Right cardiac atrium (tissue), 5 donors: Measurements from ENCODE around the gene MRAS. TPM values are rescaled to one million over a fixed set of nuclear protein-coding genes. Genes with fewer than 3 reads are reported as not detected.

Experiments used
- ATAC-seq, 2 donors: fragments of 200-7000 bp; cut with Tn5 transposase; one replicate each; pipeline versions ENCODE4 v1.8.0 to v1.9.1; 2020; ENCODE audit warnings: moderate library complexity in 2 of 2, mild to moderate bottlenecking in 1 of 2
- DNase-seq, 3 donors: peaks; one replicate each; pipeline ENCODE4 v3.0.0-alpha.2; 2020
- H3K27ac ChIP-seq: one replicate; pipeline ENCODE4 v1.5.1; 2013; ENCODE audit warnings: mild to moderate bottlenecking, low read length, control low read depth, moderate library complexity
- H3K27me3 ChIP-seq: one replicate; pipeline ENCODE4 v1.6.1; 2013; ENCODE audit not compliant: control insufficient read depth, insufficient read depth
- H3K4me1 ChIP-seq: one replicate; pipeline ENCODE4 v1.6.1; 2013; ENCODE audit warnings: low read length; ENCODE audit not compliant: control insufficient read depth, insufficient read depth
- H3K4me3 ChIP-seq: one replicate; pipeline ENCODE4 v1.5.1; 2013; ENCODE audit warnings: low read length, control low read depth
- H3K9me3 ChIP-seq: one replicate; pipeline ENCODE4 v1.6.1; 2013; ENCODE audit warnings: low read length; ENCODE audit not compliant: control insufficient read depth
- WGBS: extraction: QIAGEN DNeasy Blood & Tissue Kit; methylation state at CpG from one replicate; pipeline ENCODE4 v1.1.7; 2013; 5-methylcytosine and 5-hydroxymethylcytosine counted together
- intact Hi-C, 4 donors: fragments of 100-400 bp; cut with DNase I; formaldehyde crosslinking; loops; one replicate each; pipeline versions ENCODE4 v1.11.0 to v1.14.0; 2022 to 2023
- long read RNA-seq, 4 donors: library from polyadenylated mRNA; unstranded; transcript quantifications; one replicate each; pipeline ENCODE4 v2.0.0, GENCODE V29; 2020 to 2021
- polyA plus RNA-seq: library from polyadenylated mRNA; stranded (reverse); fragments of 200-250 nt; gene quantifications from one replicate; pipeline ENCODE4 v1.2.3, GENCODE V29; 2013
- total RNA-seq, 4 donors: library from RNA; stranded (reverse); fragmentation: NEBNext Ultra II Directional; extraction: Animal tissue kit (Norgen Biotek cat#: 25700); gene quantifications; one replicate each; pipeline ENCODE4 v1.2.1, GENCODE V29; 2021
- donor health status: healthy with polysubstance abuse.
- donor health status: DM: no; HTN: yes; CAD: no.
- donor health status: DM: no; HTN: no; CAD: no.
- donor health status: DM: no; HTN: yes; CAD: no; lungs with severe emphysema.
- donor health status: DM: yes; HTN: yes; CAD: no.

The MRAS gene
- total RNA-seq (100 to 1,000 TPM; 244 to 374 (median 303) TPM), polyA plus RNA-seq (184 TPM)
- long read RNA-seq, donor 1, full-length matches to known transcripts, result 182 of 533 reads
- long read RNA-seq, donor 1, partial matches to known transcripts, result 66 of 533 reads
- long read RNA-seq, donor 1, other reads (novel, unspliced or antisense), result 285 of 533 reads
- long read RNA-seq, donor 2, full-length matches to known transcripts, result 155 of 310 reads
- long read RNA-seq, donor 2, partial matches to known transcripts, result 13 of 310 reads
- long read RNA-seq, donor 2, other reads (novel, unspliced or antisense), result 142 of 310 reads
- long read RNA-seq, donor 3, full-length matches to known transcripts, result 155 of 845 reads
- long read RNA-seq, donor 3, partial matches to known transcripts, result 36 of 845 reads
- long read RNA-seq, donor 3, other reads (novel, unspliced or antisense), result 654 of 845 reads
- long read RNA-seq, donor 4, full-length matches to known transcripts, result 196 of 313 reads
- long read RNA-seq, donor 4, partial matches to known transcripts, result 13 of 313 reads
- long read RNA-seq, donor 4, other reads (novel, unspliced or antisense), result 104 of 313 reads

- Histone ChIP-seq H3K4me3 (peak within 1 kb of the TSS; percentile 96), H3K4me1 (peaks cover 10% of the 10 kb centered on the region), H3K9me3 (no peaks in the 10 kb centered on the region), H3K27ac (peak within 1 kb of the TSS; percentile 89), H3K27me3 (no peaks in the 10 kb centered on the region)
- peak; percentile 85 to 94 (median 93) for DNase-seq
- intact Hi-C loops, result loop anchor here in 2 of 4 donors (5.0 kb wide), 1 partner anchor 34 kb away; no protein-coding TSS in a partner anchor
- peak; percentile 81 to 84 for ATAC-seq
- WGBS, result under 1% methylated on average over 92 of the region's 93 CpGs
Observed at GRCh38 chr3:138347960-138348753, at the start of gene MRAS. MRAS (plus strand) TSS chr3:138348579; CDS start chr3:138372884, 24,305 bp downstream.

- Histone ChIP-seq H3K9me3 (no peaks in the 10 kb centered on the region), H3K27ac (no peak overlapping the region), H3K4me1 (no peaks in the 10 kb centered on the region), H3K4me3 (no peak overlapping the region), H3K27me3 (no peaks in the 10 kb centered on the region)
- intact Hi-C loops, result no loop called here
- DNase-seq, result no peak
- no peak for ATAC-seq
- 68% methylated on average over 2 of the region's 2 CpGs for WGBS
Observed at GRCh38 chr3:138300647-138301046, 47.7 kb upstream of the MRAS start.

- no peak overlapping the region for H3K4me3 ChIP-seq
- intact Hi-C loops, result no loop called here
- H3K4me1 ChIP-seq, result no peaks in the 10 kb centered on the region
- no peaks in the 10 kb centered on the region for H3K27me3 ChIP-seq
- no peak overlapping the region for H3K27ac ChIP-seq
- WGBS, result 80% methylated on average over 6 of the region's 6 CpGs
- no peak for DNase-seq
- no peak for ATAC-seq
- peaks cover 5% of the 10 kb centered on the region for H3K9me3 ChIP-seq
Observed at GRCh38 chr3:138303474-138303873, 44.9 kb upstream of the MRAS start.

- ATAC-seq, result no peak
Observed at GRCh38 chr3:138307899-138308298, 40.5 kb upstream of the MRAS start.

GRCh38 chr3:138308783-138309182 lies 39.6 kb upstream of the MRAS start:
- intact Hi-C loops, result no loop called here
- no peak overlapping the region for H3K4me3 ChIP-seq
- DNase-seq (no peak), ATAC-seq (no peak)
- H3K4me1 ChIP-seq, result no peaks in the 10 kb centered on the region
- peaks cover 5% of the 10 kb centered on the region for H3K9me3 ChIP-seq
- no peaks in the 10 kb centered on the region for H3K27me3 ChIP-seq
- no peak overlapping the region for H3K27ac ChIP-seq

More at GRCh38 chr3:138307899-138308298, 40.5 kb upstream of the MRAS start:
- DNase-seq, result no peak
- H3K27ac ChIP-seq, result no peak overlapping the region
- no peaks in the 10 kb centered on the region for H3K4me1 ChIP-seq
- no peaks in the 10 kb centered on the region for H3K27me3 ChIP-seq
- no peak overlapping the region for H3K4me3 ChIP-seq
- WGBS, result 85% methylated on average over 5 of the region's 5 CpGs
- peaks cover 5% of the 10 kb centered on the region for H3K9me3 ChIP-seq
- intact Hi-C loops, result loop anchor here in 1 of 4 donors (1.0 kb wide), 1 partner anchor 19 kb away; no protein-coding TSS in a partner anchor

- intact Hi-C loops, result no loop called here
- Histone ChIP-seq H3K27ac (no peak overlapping the region), H3K9me3 (peaks cover 5% of the 10 kb centered on the region), H3K27me3 (no peaks in the 10 kb centered on the region), H3K4me1 (no peaks in the 10 kb centered on the region), H3K4me3 (no peak overlapping the region)
- 82% methylated on average over 4 of the region's 4 CpGs for WGBS
- ATAC-seq (no peak), DNase-seq (no peak)
Observed at GRCh38 chr3:138310494-138310893, 37.9 kb upstream of the MRAS start.

GRCh38 chr3:138314751-138315150 lies 33.6 kb upstream of the MRAS start:
- H3K4me3 ChIP-seq, result no peak overlapping the region
- no peak for ATAC-seq

GRCh38 chr3:138317687-138318086 lies 30.7 kb upstream of the MRAS start:
- no peak for DNase-seq
- intact Hi-C loops, result no loop called here
- Histone ChIP-seq H3K27ac (no peak overlapping the region), H3K27me3 (no peaks in the 10 kb centered on the region), H3K4me3 (no peak overlapping the region), H3K4me1 (no peaks in the 10 kb centered on the region), H3K9me3 (no peaks in the 10 kb centered on the region)
- 95% methylated on average over 1 of the region's 1 CpG for WGBS
- ATAC-seq, result no peak

More at GRCh38 chr3:138314751-138315150, 33.6 kb upstream of the MRAS start:
- Histone ChIP-seq H3K27ac (no peak overlapping the region), H3K9me3 (no peaks in the 10 kb centered on the region), H3K27me3 (no peaks in the 10 kb centered on the region), H3K4me1 (no peaks in the 10 kb centered on the region)
- no peak for DNase-seq
- intact Hi-C loops, result no loop called here
- 54% methylated on average over 1 of the region's 1 CpG for WGBS

- H3K9me3 ChIP-seq, result no peaks in the 10 kb centered on the region
- ATAC-seq, result no peak
- WGBS, result 53% methylated on average over 4 of the region's 4 CpGs
- H3K27me3 ChIP-seq, result no peaks in the 10 kb centered on the region
- no peak overlapping the region for H3K4me3 ChIP-seq
- intact Hi-C loops, result no loop called here
- H3K4me1 ChIP-seq, result peaks cover 6% of the 10 kb centered on the region
- no peak overlapping the region for H3K27ac ChIP-seq
- no peak for DNase-seq
Observed at GRCh38 chr3:138323971-138324370, 24.4 kb upstream of the MRAS start.

GRCh38 chr3:138325990-138326389 lies 22.4 kb upstream of the MRAS start:
- DNase-seq (no peak), ATAC-seq (no peak)
- H3K4me3 ChIP-seq, result no peak overlapping the region
- H3K27me3 ChIP-seq, result no peaks in the 10 kb centered on the region
- H3K4me1 ChIP-seq, result peaks cover 6% of the 10 kb centered on the region
- no peak overlapping the region for H3K27ac ChIP-seq
- H3K9me3 ChIP-seq, result no peaks in the 10 kb centered on the region
- intact Hi-C loops, result no loop called here
